K562 (cell line): Measurements from ENCODE around the gene ZEB2. TPM values are rescaled to one million over a fixed set of nuclear protein-coding genes. Genes with fewer than 3 reads are reported as not detected.
A peak's percentile ranks its signal among the peaks of the same experiment; 100 is the strongest.

Source experiments
- ATAC-seq: fragments of 200-7000 bp; cut with Tn5 transposase; 3 replicates; pipeline ENCODE4 v1.9.1; 2020; ENCODE audit warnings: moderate library complexity
- BruUV-seq: library from RNA; stranded (reverse); fragments of 400-500 nt; replicated peaks from 2 replicates; lab custom pipeline; 2021; lab: Mats Ljungman, UMichigan
- CTCF ChIA-PET: fragments of 300-600 bp; formaldehyde crosslinking; extraction: SDS; loops from one replicate; lab custom pipeline; 2021; ENCODE audit warnings: low intra/inter-chr PET ratio; lab: Yijun Ruan, JAX
- POLR2A ChIA-PET: fragments of 300-600, 350-650 bp; sonication (Branson Sonifier 250); formaldehyde crosslinking; extraction: SDS; loops from one replicate; lab custom pipeline; 2021; ENCODE audit warnings: antibody characterized with exemption, inconsistent platforms; lab: Yijun Ruan, JAX
- DNase-seq, 4 experiments: peaks; one replicate each; pipeline versions ENCODE4 v3.0.0 to v3.0.0-alpha.2; 2011 to 2018; ENCODE audit warnings: low spot score in 3 of 4, mixed read lengths in 3 of 4; ENCODE audit errors: extremely low read depth in 1 of 4
- FAIRE-seq: peaks from 2 replicates; lab custom pipeline; 2011; peaks lifted over from hg19 to GRCh38; lab: Jason Lieb, UNC
- H2AFZ ChIP-seq: 2 replicates; pipeline ENCODE4 v1.6.0; 2011; ENCODE audit warnings: low read depth, low read length, control low read depth, inconsistent platforms
- H3K27ac ChIP-seq: fragments of 200-600 bp; 3 replicates; pipeline ENCODE4 v1.8.0; 2011; ENCODE audit warnings: low read depth, mild to moderate bottlenecking, control low read depth, inconsistent platforms, low read length, moderate library complexity, mixed read lengths; ENCODE audit errors: extremely low read depth
- H3K27me3 ChIP-seq, 2 experiments: fragments of 300-600 bp in 1 of 2; 2 replicates in 1 of 2; 3 replicates in 1 of 2; pipeline versions ENCODE4 v1.6.0 to v1.8.0; 2011; ENCODE audit warnings: inconsistent platforms in 2 of 2, low read length in 2 of 2, mild to moderate bottlenecking in 1 of 2, mixed read lengths in 1 of 2, moderate library complexity in 1 of 2; ENCODE audit not compliant: control insufficient read depth in 2 of 2, insufficient read depth in 2 of 2
- H3K36me3 ChIP-seq: fragments of 300-600 bp; 3 replicates; pipeline ENCODE4 v1.8.0; 2011; ENCODE audit warnings: mild to moderate bottlenecking, low read length, inconsistent platforms; ENCODE audit not compliant: control insufficient read depth, insufficient read depth
- H3K4me1 ChIP-seq, 2 experiments: fragments of 200-600 bp in 1 of 2; replicated peaks in 1 of 2; 2 replicates in 1 of 2; 3 replicates in 1 of 2; pipeline versions ENCODE4 v1.5.1 to v1.8.0; 2011; ENCODE audit warnings: inconsistent platforms in 2 of 2, low read length in 2 of 2, mild to moderate bottlenecking in 1 of 2, mixed read lengths in 1 of 2, moderate library complexity in 1 of 2; ENCODE audit not compliant: control insufficient read depth in 2 of 2, insufficient read depth in 2 of 2
- H3K4me2 ChIP-seq: 2 replicates; pipeline ENCODE4 v1.6.1; 2011; ENCODE audit warnings: low read length, control low read depth, inconsistent platforms, mixed read lengths; ENCODE audit not compliant: insufficient read depth
- H3K4me3 ChIP-seq: fragments of 200-600 bp; sonication (generic), shearing (Covaris generic); 2 replicates; pipeline ENCODE4 v1.5.1; 2016; ENCODE audit warnings: control low read depth, inconsistent platforms
- H3K79me2 ChIP-seq: fragments of 200-600 bp; 3 replicates; pipeline ENCODE4 v1.8.0; 2011; ENCODE audit warnings: low read length, inconsistent platforms; ENCODE audit not compliant: control insufficient read depth, insufficient read depth
- H3K9ac ChIP-seq, 2 experiments: 2 replicates each; pipeline versions ENCODE4 v1.6.0 to v1.6.1; 2011; ENCODE audit warnings: low read depth in 2 of 2, low read length in 2 of 2, control low read depth in 1 of 2, inconsistent platforms in 1 of 2, mild to moderate bottlenecking in 1 of 2, mixed read lengths in 1 of 2; ENCODE audit not compliant: insufficient read depth in 1 of 2
- H3K9me1 ChIP-seq: one replicate; pipeline ENCODE4 v1.6.0; 2011; ENCODE audit warnings: inconsistent platforms, mild to moderate bottlenecking, low read length, moderate library complexity; ENCODE audit not compliant: control insufficient read depth, insufficient read depth
- H3K9me3 ChIP-seq: replicated peaks from 2 replicates; pipeline ENCODE4 v1.5.1; 2011; ENCODE audit warnings: low read depth, low read length, inconsistent platforms; ENCODE audit not compliant: control insufficient read depth, insufficient read depth
- H4K20me1 ChIP-seq: replicated peaks from 2 replicates; pipeline ENCODE4 v1.6.1; 2011; ENCODE audit warnings: low read length, inconsistent platforms, mixed read lengths; ENCODE audit not compliant: control insufficient read depth, insufficient read depth
- HNRNPL ChIP-seq: fragments of 200-400 bp; formaldehyde crosslinking; IDR thresholded peaks from 2 replicates; pipeline ENCODE4 v1.6.1; 2017; ENCODE audit warnings: low read depth, mild to moderate bottlenecking, low read length
- ILF3 ChIP-seq: fragments of 450-650 bp; IDR thresholded peaks from 2 replicates; pipeline ENCODE4 v1.6.1; 2018; ENCODE audit warnings: antibody characterized with exemption, mild to moderate bottlenecking, moderate library complexity, borderline replicate concordance
- JUN ChIP-seq, 2 experiments: sonication (generic) in 1 of 2; formaldehyde crosslinking in 1 of 2; IDR thresholded peaks; 2 replicates each; pipeline versions ENCODE4 v1.6.1 to v1.8.0; 2012 to 2022; ENCODE audit warnings: borderline replicate concordance in 2 of 2, mild to moderate bottlenecking in 2 of 2, improper control_type of control experiment in 1 of 2, low read depth in 1 of 2, low read length in 1 of 2, missing genetic modification reagents in 1 of 2
- JUND ChIP-seq, 2 experiments: IDR thresholded peaks; 2 replicates in 1 of 2; 3 replicates in 1 of 2; pipeline ENCODE4 v1.6.1; 2011; ENCODE audit warnings: borderline replicate concordance in 2 of 2, low read depth in 2 of 2, low read length in 2 of 2, improper control_type of control experiment in 1 of 2, missing biosample characterization in 1 of 2, missing genetic modification characterization in 1 of 2, missing genetic modification reagents in 1 of 2
- PHF21A ChIP-seq: fragments of 450-650 bp; IDR thresholded peaks from 2 replicates; pipeline ENCODE4 v1.6.1; 2017; ENCODE audit warnings: low read depth, borderline replicate concordance
- POLR2B ChIP-seq: fragments of 450-650 bp; IDR thresholded peaks from 2 replicates; pipeline ENCODE4 v1.6.1; 2018; ENCODE audit warnings: low read depth; ENCODE audit not compliant: partially characterized antibody
- RBM15 ChIP-seq: fragments of 200-400 bp; formaldehyde crosslinking; IDR thresholded peaks from 2 replicates; pipeline ENCODE4 v1.6.1; 2018; ENCODE audit warnings: mild to moderate bottlenecking, low read length, moderate library complexity; ENCODE audit not compliant: insufficient read depth
- RUNX1 ChIP-seq: sonication (generic); IDR thresholded peaks from 2 replicates; pipeline ENCODE4 v1.6.1; 2016; ENCODE audit warnings: antibody characterized with exemption, low read depth
- SMARCA4 ChIP-seq: fragments of 450-650 bp; IDR thresholded peaks from 2 replicates; pipeline ENCODE4 v1.6.1; 2016
- SUPT5H ChIP-seq: fragments of 450-650 bp; IDR thresholded peaks from 2 replicates; pipeline ENCODE4 v1.6.1; 2016
- THAP12 ChIP-seq: fragments of 250-450 bp; sonication (Bioruptor Pico); IDR thresholded peaks from 2 replicates; pipeline ENCODE4 v1.9.0; 2021; ENCODE audit warnings: mild to moderate bottlenecking, inconsistent platforms
- ZFP1 ChIP-seq: fragments of 450-650 bp; formaldehyde crosslinking; IDR thresholded peaks from 2 replicates; pipeline ENCODE4 v1.4.0; 2020; ENCODE audit warnings: mild to moderate bottlenecking, mixed read lengths
- WGBS: fragments of 100-300 bp; shearing (Covaris generic); methylation state at CpG from one replicate; pipeline ENCODE4 v1.1.6; 2016; ENCODE audit warnings: low coverage, mixed read lengths; ENCODE audit not compliant: insufficient coverage; ENCODE audit errors: missing lambda C conversion rate; 5-methylcytosine and 5-hydroxymethylcytosine counted together
- in situ Hi-C: fragments of 300-500 bp; cut with MboI; formaldehyde crosslinking; loops from 4 replicates; pipeline ENCODE4 v1.15.0; 2018; ENCODE audit warnings: inconsistent platforms, mixed read lengths
- intact Hi-C: fragments of 100-400 bp; cut with micrococcal nuclease; formaldehyde crosslinking; loops from 2 replicates; pipeline ENCODE4 v1.14.2; 2022
- polyA plus RNA-seq, 8 experiments: library from polyadenylated mRNA; depleted of rRNA in 4 of 8; stranded (reverse) in 5 of 8; unstranded in 3 of 8; fragments of >200 nt; fragmentation: Nextera tagmentation in 2 of 8; fragmentation: Illumina TruSeq in 1 of 8; extraction: Ambion mirVana in 2 of 8; extraction: Trizol in 1 of 8; gene quantifications; 2 replicates each; pipeline versions ENCODE4 v1.2.1 to v1.2.3, GENCODE V29; 2011 to 2014; ENCODE audit warnings: inconsistent platforms in 1 of 8, missing spikeins in 1 of 8
- total RNA-seq, 7 experiments: library from RNA; depleted of rRNA in 6 of 7; stranded (reverse); fragments of >200 nt in 6 of 7; fragmentation: Illumina TruSeq in 2 of 7; extraction: Trizol in 2 of 7; gene quantifications; 2 replicates each; pipeline versions ENCODE4 v1.2.1 to v1.2.3, GENCODE V29; 2011 to 2021; ENCODE audit warnings: low replicate concordance in 1 of 7
- TF ChIP-seq, protein P1 (sequence below): fragments of 200-400 bp; formaldehyde crosslinking; IDR thresholded peaks from 2 replicates; pipeline ENCODE4 v1.6.1; 2017; ENCODE audit warnings: mild to moderate bottlenecking, low read depth, low read length, moderate library complexity
- TF ChIP-seq, protein P2 (sequence below): fragments of 450-650 bp; formaldehyde crosslinking; IDR thresholded peaks from 2 replicates; pipeline ENCODE4 v1.4.0; 2020; ENCODE audit warnings: mild to moderate bottlenecking, moderate library complexity

Gene ZEB2
- total and polyA plus RNA-seq, 9 of the 15 experiments (the other 6 are each of a cell fraction or from before 2014, with no cell fraction given) = 15.1 to 113 (median 72.3) TPM

GRCh38 chr2:144507441-144508171 lies 12.3 kb downstream of the ZEB2 start:
- H3K9me1 ChIP-seq = no peaks in the 10 kb centered on the region
- H3K36me3 ChIP-seq = peaks cover 89% of the 10 kb centered on the region
- peak overlapping the region; percentile 28 to 56; a peak in 3 of 4 replicates for H3K9ac ChIP-seq
- peak overlapping the region; percentile 65 for H3K4me2 ChIP-seq
- no peak overlapping the region for H2AFZ ChIP-seq
- no TSS peak for BruUV-seq
- peaks cover 26 to 91% of the 10 kb centered on the region in 2 experiments for H3K4me1 ChIP-seq
- FAIRE-seq (no peak), DNase-seq (no peak), ATAC-seq (no peak)
- H3K9me3 ChIP-seq = no peaks in the 10 kb centered on the region
- in situ Hi-C loops (no loop called here), intact Hi-C loops (loop anchor here (5.0 kb wide), 2 partner anchors 65 to 175 kb away; a partner anchor contains a TSS)
- 25% methylated on average over 5 of the region's 5 CpGs for WGBS
- no peaks in the 10 kb centered on the region for H3K27me3 ChIP-seq
- peaks cover 36% of the 10 kb centered on the region for H4K20me1 ChIP-seq
- peak overlapping the region; percentile 60 for H3K27ac ChIP-seq
- peaks cover 100% of the 10 kb centered on the region for H3K79me2 ChIP-seq
- POLR2A ChIA-PET = interaction anchor here (0.5 to 4.8 kb wide), 4 partner anchors 8 to 15 kb away, joined by 3 to 21 read pairs (median 4); no protein-coding TSS in a partner anchor
- H3K4me3 ChIP-seq = no peak overlapping the region
- CTCF ChIA-PET = interaction anchor here (1.1 kb wide), 1 partner anchor 12 kb away, joined by 8 read pairs; the partner anchor contains the start of gene ZEB2
- TF ChIP-seq HNRNPL (no peak), RUNX1 (no peak), SMARCA4 (no peak), JUN (IDR thresholded peaks at IDR 0.05; ENCODE audit: borderline replicate concordance, low read depth, low read length) (no peak), JUN (CRISPR knock-in tag; IDR thresholded peaks at IDR 0.05; ENCODE audit: borderline replicate concordance) (no peak), JUND (IDR thresholded peaks at IDR 0.05; ENCODE audit: borderline replicate concordance, low read depth, low read length) (no peak), JUND (tag; IDR thresholded peaks at IDR 0.05; ENCODE audit: borderline replicate concordance, low read depth, low read length) (0 out of 3 replicates have a peak, but pooled peaks have one; percentile 12), RBM15 (no peak), PHF21A (no peak), THAP12 (no peak), POLR2B (peak; percentile 28), ILF3 (peak; percentile 53; the same call in 1 of the 2 replicates), SUPT5H (peak; percentile 18; the same call in 1 of the 2 replicates), ZFP1 (no peak)
- TF ChIP-seq, protein P1, sequence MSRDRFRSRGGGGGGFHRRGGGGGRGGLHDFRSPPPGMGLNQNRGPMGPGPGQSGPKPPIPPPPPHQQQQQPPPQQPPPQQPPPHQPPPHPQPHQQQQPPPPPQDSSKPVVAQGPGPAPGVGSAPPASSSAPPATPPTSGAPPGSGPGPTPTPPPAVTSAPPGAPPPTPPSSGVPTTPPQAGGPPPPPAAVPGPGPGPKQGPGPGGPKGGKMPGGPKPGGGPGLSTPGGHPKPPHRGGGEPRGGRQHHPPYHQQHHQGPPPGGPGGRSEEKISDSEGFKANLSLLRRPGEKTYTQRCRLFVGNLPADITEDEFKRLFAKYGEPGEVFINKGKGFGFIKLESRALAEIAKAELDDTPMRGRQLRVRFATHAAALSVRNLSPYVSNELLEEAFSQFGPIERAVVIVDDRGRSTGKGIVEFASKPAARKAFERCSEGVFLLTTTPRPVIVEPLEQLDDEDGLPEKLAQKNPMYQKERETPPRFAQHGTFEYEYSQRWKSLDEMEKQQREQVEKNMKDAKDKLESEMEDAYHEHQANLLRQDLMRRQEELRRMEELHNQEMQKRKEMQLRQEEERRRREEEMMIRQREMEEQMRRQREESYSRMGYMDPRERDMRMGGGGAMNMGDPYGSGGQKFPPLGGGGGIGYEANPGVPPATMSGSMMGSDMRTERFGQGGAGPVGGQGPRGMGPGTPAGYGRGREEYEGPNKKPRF = no peak
- TF ChIP-seq, protein P2, sequence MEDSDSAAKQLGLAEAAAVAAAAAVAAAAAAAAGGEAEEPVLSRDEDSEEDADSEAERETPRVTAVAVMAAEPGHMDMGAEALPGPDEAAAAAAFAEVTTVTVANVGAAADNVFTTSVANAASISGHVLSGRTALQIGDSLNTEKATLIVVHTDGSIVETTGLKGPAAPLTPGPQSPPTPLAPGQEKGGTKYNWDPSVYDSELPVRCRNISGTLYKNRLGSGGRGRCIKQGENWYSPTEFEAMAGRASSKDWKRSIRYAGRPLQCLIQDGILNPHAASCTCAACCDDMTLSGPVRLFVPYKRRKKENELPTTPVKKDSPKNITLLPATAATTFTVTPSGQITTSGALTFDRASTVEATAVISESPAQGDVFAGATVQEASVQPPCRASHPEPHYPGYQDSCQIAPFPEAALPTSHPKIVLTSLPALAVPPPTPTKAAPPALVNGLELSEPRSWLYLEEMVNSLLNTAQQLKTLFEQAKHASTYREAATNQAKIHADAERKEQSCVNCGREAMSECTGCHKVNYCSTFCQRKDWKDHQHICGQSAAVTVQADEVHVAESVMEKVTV (CRISPR knock-in tag) = 0 out of 2 replicates have a peak, but pooled peaks have one; percentile 11
